MM.1S (cell line): ENCODE data around the gene GPRC6A.

Source experiments
- CTCF ChIP-seq: fragments of 300-600 bp; sonication (generic); IDR thresholded peaks from 2 replicates; pipeline ENCODE4 v1.5.1; 2016; ENCODE audit warnings: antibody characterized with exemption, low read length, mixed read lengths
- EZH2 ChIP-seq: fragments of 300-600 bp; sonication (generic); optimal IDR thresholded peaks from 2 replicates; pipeline ENCODE3; 2017; ENCODE audit warnings: low read depth, mild to moderate bottlenecking, antibody characterized with exemption, low read length, mixed read lengths
- EZH2phosphoT487 ChIP-seq: fragments of 300-600 bp; sonication (generic); IDR thresholded peaks from 2 replicates; pipeline ENCODE4 v1.6.1; 2018; ENCODE audit warnings: antibody characterized with exemption, low read length

GRCh38 chr6:116772450-116772849 is 56.4 kb downstream of the GPRC6A start:
- TF ChIP-seq CTCF (no peak), EZH2 (no peak), EZH2phosphoT487 (no peak)
